ENCODE data around the gene FAM20A.

- TF ChIP-seq CTCF (conservative IDR thresholded peaks at IDR 0.05 in 1 of 2, IDR thresholded peaks at IDR 0.05 in 1 of 2; ENCODE audit: low read depth in 1 of 2, low read length in 2 of 2), result no peak
- no peak for TF ChIP-seq EZH2 (IDR thresholded peaks at IDR 0.05; ENCODE audit: low read length, missing control alignments)
Measured at GRCh38 chr17:68588362-68588761, 12.8 kb downstream of the FAM20A start.

All from fibroblast of lung (primary cell).